ENCODE results near the gene SBK1.

Gene SBK1

DNA sequence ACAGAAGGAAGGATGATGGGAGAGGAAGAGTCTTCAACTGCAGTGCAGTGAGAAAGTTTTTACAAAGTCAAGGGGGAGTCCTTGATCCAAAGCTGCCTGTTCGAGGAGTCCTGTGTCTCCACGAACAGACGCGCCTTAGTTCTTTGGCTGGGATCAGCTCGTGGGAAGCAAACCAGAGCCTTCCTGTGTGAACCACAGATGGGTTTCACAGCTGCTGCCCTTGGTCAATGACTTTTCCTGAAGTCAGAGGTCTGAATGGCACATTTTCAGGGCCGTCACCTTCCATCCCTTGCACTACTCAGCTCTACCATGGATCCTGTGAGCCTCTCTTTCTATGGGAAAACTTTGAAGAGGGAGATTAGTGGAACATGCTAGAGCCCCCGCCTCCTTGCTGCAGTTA is 4.2 kb upstream of the SBK1 start:
- TF ChIP-seq, protein P1, sequence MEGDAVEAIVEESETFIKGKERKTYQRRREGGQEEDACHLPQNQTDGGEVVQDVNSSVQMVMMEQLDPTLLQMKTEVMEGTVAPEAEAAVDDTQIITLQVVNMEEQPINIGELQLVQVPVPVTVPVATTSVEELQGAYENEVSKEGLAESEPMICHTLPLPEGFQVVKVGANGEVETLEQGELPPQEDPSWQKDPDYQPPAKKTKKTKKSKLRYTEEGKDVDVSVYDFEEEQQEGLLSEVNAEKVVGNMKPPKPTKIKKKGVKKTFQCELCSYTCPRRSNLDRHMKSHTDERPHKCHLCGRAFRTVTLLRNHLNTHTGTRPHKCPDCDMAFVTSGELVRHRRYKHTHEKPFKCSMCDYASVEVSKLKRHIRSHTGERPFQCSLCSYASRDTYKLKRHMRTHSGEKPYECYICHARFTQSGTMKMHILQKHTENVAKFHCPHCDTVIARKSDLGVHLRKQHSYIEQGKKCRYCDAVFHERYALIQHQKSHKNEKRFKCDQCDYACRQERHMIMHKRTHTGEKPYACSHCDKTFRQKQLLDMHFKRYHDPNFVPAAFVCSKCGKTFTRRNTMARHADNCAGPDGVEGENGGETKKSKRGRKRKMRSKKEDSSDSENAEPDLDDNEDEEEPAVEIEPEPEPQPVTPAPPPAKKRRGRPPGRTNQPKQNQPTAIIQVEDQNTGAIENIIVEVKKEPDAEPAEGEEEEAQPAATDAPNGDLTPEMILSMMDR (IDR thresholded peaks at IDR 0.05; ENCODE audit: control extremely low read depth, extremely low read depth, low read depth, missing control alignments) = no peak
- ChIA-PET CTCF (interaction anchor here (1.2 to 2.3 kb wide), 5 partner anchors 10 to 39 kb away, joined by 3 to 8 read pairs (median 4); no protein-coding TSS in a partner anchor), POLR2A (no interaction called here)
- no peak for DNase-seq (ENCODE audit: extremely low spot score)

DNA sequence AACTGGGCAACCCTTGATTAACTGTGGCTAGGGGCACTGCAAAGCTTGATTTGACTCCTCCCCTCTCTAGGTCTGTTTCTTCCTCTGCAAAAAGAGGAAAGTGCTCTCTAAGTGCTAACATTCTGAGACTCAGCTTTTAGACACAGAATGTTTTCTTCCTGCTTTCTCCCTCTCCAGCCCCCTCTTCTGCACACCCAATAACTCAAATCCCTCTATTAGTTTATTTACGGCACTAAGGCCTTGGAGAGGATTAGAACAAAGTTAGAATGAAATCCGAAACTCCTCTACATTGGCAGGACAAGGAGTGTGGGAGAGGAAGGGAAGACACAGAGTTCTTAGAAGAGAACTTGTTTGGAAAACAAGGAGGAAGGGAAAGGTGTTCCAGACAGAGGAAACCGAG is 3.3 kb upstream of the SBK1 start:
- ChIA-PET POLR2A (no interaction called here), CTCF (interaction anchor here (1.9 to 2.3 kb wide), 2 partner anchors 11 to 28 kb away, joined by 5 to 8 read pairs; no protein-coding TSS in a partner anchor)
- TF ChIP-seq, protein P1 (IDR thresholded peaks at IDR 0.05; ENCODE audit: control extremely low read depth, extremely low read depth, low read depth, missing control alignments) = no peak

DNA sequence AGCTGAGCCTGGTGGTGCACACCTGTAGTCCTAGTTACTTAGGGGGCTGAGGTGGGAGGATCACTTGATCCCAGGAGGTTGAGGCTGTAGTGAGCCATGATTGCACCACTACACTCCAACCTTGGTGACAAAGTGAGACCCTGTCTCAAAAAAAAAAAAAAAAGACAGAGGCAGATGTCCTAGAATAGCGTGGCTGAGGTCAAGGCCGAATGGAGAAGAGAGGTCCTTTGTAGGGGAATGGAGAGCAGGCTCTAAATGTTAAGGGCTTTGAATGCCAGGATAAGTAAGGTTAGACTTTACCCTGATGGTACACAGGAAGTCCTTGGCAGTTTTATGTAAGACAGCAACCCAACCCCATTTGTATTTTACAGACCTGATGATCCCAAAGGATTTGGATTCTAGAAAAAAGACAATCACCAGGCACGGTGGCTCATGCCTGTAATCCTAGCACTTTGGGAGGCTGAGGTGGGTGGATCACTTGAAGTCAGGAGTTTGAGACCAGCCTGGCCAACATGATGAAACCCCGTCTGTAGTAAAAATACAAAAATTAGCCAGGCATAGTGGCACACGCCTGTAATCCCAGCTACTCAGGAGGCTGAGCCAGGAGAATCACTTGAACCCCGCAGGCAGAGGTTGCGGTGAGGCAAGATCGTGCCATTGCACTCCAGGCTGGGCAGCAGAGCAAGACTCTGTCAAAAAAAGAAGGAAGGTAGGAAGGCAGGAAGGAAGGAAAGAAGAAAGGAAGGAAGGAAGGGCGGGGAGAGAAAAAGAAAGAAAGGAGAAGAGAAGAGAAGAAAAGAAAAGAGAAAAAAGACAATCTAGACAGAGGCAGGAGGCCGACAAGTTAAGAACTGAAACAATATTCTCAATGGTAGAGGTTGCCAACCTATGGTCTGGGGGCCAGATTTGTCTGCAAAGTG is 2.1 kb upstream of the SBK1 start:
- no peak for DNase-seq (ENCODE audit: extremely low spot score)
- TF ChIP-seq, protein P1 (IDR thresholded peaks at IDR 0.05; ENCODE audit: control extremely low read depth, extremely low read depth, low read depth, missing control alignments) = no peak
- CTCF ChIA-PET = no interaction called here
- POLR2A ChIA-PET = no interaction called here

More for the DNA sequence above, 3.3 kb upstream of the SBK1 start:
- DNase-seq (ENCODE audit: extremely low spot score) = no peak

DNA sequence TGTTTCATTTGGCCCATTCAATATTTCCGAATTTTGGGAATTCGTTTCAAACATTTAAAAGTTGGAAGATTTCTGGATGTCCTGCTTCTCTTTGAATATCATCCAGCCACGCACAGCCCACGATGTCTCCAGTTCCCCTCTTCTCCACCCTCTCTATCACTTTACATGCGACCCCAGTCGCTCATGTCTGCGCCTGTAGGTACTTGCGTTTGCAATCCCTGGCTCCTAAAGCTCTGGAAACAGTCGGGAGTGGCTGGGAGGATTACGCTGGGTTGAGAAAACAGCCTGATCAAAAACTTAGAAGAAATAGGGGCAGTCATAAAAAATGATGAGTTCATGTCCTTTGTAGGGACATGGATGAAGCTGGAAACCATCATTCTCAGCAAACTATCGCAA is 1.5 kb upstream of the SBK1 start:
- CTCF ChIA-PET = interaction anchor here (2.5 kb wide), 1 partner anchor 12 kb away, joined by 11 read pairs; no protein-coding TSS in a partner anchor
- TF ChIP-seq, protein P1 (IDR thresholded peaks at IDR 0.05; ENCODE audit: control extremely low read depth, extremely low read depth, low read depth, missing control alignments) = no peak
- POLR2A ChIA-PET = no interaction called here
- DNase-seq (ENCODE audit: extremely low spot score) = no peak

DNA sequence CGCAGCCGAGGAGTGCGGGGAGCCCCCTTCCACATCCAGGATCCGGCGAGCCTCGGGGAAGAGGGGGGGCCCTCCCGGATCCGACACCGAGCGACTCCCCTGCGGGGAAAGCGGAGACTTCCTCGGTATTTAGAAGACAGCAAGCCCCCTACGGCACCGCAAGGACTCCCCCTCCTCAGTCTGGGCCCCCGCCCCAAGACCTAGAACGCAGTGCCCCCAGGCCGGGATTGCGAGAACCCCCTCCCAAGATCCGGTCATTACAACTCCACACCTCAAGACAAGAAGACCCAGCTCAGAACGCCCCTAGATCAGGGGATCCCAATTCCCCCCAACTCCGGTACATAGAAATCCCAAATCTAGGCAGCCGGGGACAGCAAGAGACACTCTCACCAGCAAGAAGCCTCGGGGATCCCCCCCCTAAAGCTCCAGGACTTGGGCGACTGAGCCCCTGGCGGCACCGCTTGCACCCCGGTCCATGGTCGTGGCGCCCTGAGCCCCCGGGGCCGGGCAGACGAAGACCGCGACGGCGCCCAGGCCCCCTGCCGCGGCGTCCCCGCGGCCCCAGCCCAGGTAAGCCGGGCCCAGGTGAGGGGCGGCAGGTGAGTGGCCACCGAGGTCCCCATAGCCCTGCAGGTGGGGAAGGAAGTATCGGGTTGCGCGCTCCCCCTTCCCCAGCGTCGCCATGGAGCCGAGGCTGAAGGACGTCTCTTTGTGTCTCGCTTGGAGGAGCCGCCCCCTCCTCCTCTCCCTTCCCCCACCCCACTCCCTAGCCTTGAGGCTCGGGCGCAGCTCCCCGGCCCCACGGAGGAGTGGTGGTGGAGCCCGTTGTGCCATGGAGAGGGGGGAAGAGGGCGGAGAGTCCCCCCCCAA is 641 bp downstream of the SBK1 start:
- ChIA-PET CTCF (interaction anchor here (1.3 to 2.5 kb wide), 3 partner anchors 15 to 75 kb away, joined by 3 to 11 read pairs (median 6); no protein-coding TSS in a partner anchor), POLR2A (no interaction called here)
- TF ChIP-seq, protein P1 (IDR thresholded peaks at IDR 0.05; ENCODE audit: control extremely low read depth, extremely low read depth, low read depth, missing control alignments) = no peak

DNA sequence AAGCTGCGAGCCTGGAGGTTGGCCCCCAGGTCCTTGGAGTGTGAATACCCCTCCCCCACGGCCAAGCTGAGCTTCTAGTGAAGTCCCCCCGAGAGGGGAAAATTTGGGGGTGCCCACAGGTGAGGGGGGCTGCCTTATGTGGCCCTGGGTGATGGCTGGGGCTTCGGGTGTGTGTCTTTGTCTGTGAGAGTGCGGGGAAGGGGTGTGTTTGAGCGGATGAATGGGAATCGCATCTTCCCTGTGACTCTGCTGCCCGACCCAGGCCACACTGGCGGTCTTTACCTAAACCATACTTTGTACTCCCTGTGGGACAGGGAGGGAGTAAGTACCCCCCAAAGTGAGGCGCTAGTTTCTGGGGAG is 1.3 kb downstream of the SBK1 start:
- TF ChIP-seq, protein P1 (IDR thresholded peaks at IDR 0.05; ENCODE audit: control extremely low read depth, extremely low read depth, low read depth, missing control alignments) = no peak
- CTCF ChIA-PET = interaction anchor here (1.0 to 2.4 kb wide), 3 partner anchors 23 to 76 kb away, joined by 3 to 6 read pairs (median 3); no protein-coding TSS in a partner anchor
- POLR2A ChIA-PET = no interaction called here
- no peak for DNase-seq (ENCODE audit: extremely low spot score)

More for the DNA sequence above, 641 bp downstream of the SBK1 start:
- no peak for DNase-seq (ENCODE audit: extremely low spot score)
